MM.1S (cell line): ENCODE data around the gene FRY.

Source experiments
- DNase-seq: peaks from one replicate; pipeline ENCODE4 v3.0.0-alpha.2; 2015
- H2AFZ ChIP-seq: fragments of 300-600 bp; sonication (generic); 2 replicates; pipeline ENCODE4 v1.6.0; 2016; ENCODE audit warnings: antibody characterized with exemption, low read length
- H3F3A ChIP-seq: fragments of 300-600 bp; sonication (generic); 2 replicates; pipeline ENCODE4 v1.6.1; 2016; ENCODE audit warnings: mild to moderate bottlenecking, antibody characterized with exemption, low read length, moderate library complexity, mixed read lengths; ENCODE audit not compliant: insufficient read depth
- H3K27ac ChIP-seq: fragments of 300-600 bp; sonication (generic); 2 replicates; pipeline ENCODE4 v1.5.1; 2016; ENCODE audit warnings: mild to moderate bottlenecking, low read length
- H3K27me3 ChIP-seq: fragments of 300-600 bp; sonication (generic); replicated peaks from 2 replicates; pipeline ENCODE4 v1.6.0; 2016; ENCODE audit warnings: low read length; ENCODE audit not compliant: insufficient read depth
- H3K36me3 ChIP-seq: fragments of 300-600 bp; sonication (generic); replicated peaks from 2 replicates; pipeline ENCODE4 v1.6.1; 2016; ENCODE audit warnings: mild to moderate bottlenecking, low read length, mixed read lengths; ENCODE audit not compliant: insufficient read depth
- H3K4me1 ChIP-seq: fragments of 300-600 bp; sonication (generic); 2 replicates; pipeline ENCODE4 v1.6.1; 2016; ENCODE audit warnings: low read length, mixed read lengths
- H3K4me2 ChIP-seq: fragments of 300-600 bp; sonication (generic); 2 replicates; pipeline ENCODE4 v1.6.0; 2016; ENCODE audit warnings: low read depth, low read length
- H3K4me3 ChIP-seq: fragments of 300-600 bp; sonication (generic); 2 replicates; pipeline ENCODE4 v1.5.1; 2016; ENCODE audit warnings: low read length, mixed read lengths
- H3K79me2 ChIP-seq: fragments of 300-600 bp; sonication (generic); 2 replicates; pipeline ENCODE4 v1.6.1; 2016; ENCODE audit warnings: mixed run types, low read length, mixed read lengths
- H3K9ac ChIP-seq: fragments of 300-600 bp; sonication (generic); 2 replicates; pipeline ENCODE4 v1.6.1; 2016; ENCODE audit warnings: low read length, mixed read lengths
- H3K9me2 ChIP-seq: fragments of 300-600 bp; sonication (generic); replicated peaks from 2 replicates; pipeline ENCODE4 v1.6.1; 2016; ENCODE audit warnings: mild to moderate bottlenecking, low read length, mixed read lengths; ENCODE audit not compliant: insufficient read depth
- H3K9me3 ChIP-seq: fragments of 300-600 bp; sonication (generic); replicated peaks from 2 replicates; pipeline ENCODE4 v1.6.1; 2016; ENCODE audit warnings: mild to moderate bottlenecking, low read length, mixed read lengths; ENCODE audit not compliant: insufficient read depth
- H4K20me1 ChIP-seq: fragments of 300-600 bp; sonication (generic); 2 replicates; pipeline ENCODE4 v1.6.1; 2016; ENCODE audit warnings: mild to moderate bottlenecking, low read length, moderate library complexity, mixed read lengths; ENCODE audit not compliant: insufficient read depth
- EZH2 ChIP-seq: fragments of 300-600 bp; sonication (generic); optimal IDR thresholded peaks from 2 replicates; pipeline ENCODE3; 2017; ENCODE audit warnings: low read depth, mild to moderate bottlenecking, antibody characterized with exemption, low read length, mixed read lengths
- EZH2phosphoT487 ChIP-seq: fragments of 300-600 bp; sonication (generic); IDR thresholded peaks from 2 replicates; pipeline ENCODE4 v1.6.1; 2018; ENCODE audit warnings: antibody characterized with exemption, low read length
- TF ChIP-seq, protein P1 (sequence below): fragments of 300-600 bp; sonication (generic); IDR thresholded peaks from 2 replicates; pipeline ENCODE4 v1.5.1; 2016; ENCODE audit warnings: antibody characterized with exemption, low read length, mixed read lengths

Gene FRY

DNA sequence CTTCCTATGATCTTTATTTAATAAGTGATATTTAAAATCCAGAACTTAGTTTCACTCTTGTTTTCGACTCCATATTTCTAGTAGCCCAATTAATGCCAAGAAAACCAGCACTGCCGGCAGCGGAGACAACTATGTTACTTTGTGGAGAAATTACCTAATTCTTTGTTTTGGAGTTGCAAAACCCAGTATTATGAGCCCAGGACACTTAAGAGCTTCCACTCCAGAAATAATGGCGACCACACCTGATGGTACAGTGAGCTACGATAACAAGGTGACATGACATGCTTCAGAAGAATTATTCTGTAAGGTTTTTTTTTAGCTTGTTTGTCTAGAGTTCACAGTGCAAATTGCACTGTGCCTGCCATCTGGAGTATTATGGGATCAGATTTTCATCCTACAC, 147.2 kb downstream of the FRY start:
- Histone ChIP-seq H3K79me2 (no peaks in the 10 kb centered on the region), H3K9me3 (no peaks in the 10 kb centered on the region), H3K27ac (no peak overlapping the region), H2AFZ (no peak overlapping the region), H3K9me2 (no peaks in the 10 kb centered on the region), H4K20me1 (no peaks in the 10 kb centered on the region), H3K9ac (no peak overlapping the region), H3K4me3 (no peak overlapping the region), H3K4me2 (no peak overlapping the region), H3K36me3 (no peaks in the 10 kb centered on the region), H3K4me1 (no peaks in the 10 kb centered on the region), H3F3A (no peaks in the 10 kb centered on the region), H3K27me3 (no peaks in the 10 kb centered on the region)
- TF ChIP-seq EZH2phosphoT487 (no peak), EZH2 (no peak)
- TF ChIP-seq, protein P1, sequence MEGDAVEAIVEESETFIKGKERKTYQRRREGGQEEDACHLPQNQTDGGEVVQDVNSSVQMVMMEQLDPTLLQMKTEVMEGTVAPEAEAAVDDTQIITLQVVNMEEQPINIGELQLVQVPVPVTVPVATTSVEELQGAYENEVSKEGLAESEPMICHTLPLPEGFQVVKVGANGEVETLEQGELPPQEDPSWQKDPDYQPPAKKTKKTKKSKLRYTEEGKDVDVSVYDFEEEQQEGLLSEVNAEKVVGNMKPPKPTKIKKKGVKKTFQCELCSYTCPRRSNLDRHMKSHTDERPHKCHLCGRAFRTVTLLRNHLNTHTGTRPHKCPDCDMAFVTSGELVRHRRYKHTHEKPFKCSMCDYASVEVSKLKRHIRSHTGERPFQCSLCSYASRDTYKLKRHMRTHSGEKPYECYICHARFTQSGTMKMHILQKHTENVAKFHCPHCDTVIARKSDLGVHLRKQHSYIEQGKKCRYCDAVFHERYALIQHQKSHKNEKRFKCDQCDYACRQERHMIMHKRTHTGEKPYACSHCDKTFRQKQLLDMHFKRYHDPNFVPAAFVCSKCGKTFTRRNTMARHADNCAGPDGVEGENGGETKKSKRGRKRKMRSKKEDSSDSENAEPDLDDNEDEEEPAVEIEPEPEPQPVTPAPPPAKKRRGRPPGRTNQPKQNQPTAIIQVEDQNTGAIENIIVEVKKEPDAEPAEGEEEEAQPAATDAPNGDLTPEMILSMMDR: no peak
- DNase-seq: no peak

DNA sequence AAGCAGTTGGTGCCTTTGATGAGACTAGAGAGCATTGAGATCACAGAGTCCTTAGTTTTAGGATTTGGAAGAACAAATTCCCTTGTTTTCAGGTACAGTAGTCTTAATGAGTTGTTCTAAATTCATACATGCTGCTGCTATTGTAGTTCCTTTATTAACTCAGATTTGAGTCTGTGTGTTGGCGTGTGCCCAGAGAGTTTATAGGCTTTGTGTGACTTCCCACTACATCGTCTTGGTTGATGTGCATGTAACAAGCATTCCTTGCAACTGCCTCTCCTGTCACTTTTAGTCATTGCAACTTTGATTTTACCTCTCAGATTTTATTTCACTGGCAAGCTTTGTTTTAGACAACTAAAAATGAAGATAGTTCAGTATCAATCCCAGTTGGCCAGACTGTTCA, 148.1 kb downstream of the FRY start:
- no peaks in the 10 kb centered on the region for H3K9me2 ChIP-seq
- H3K4me2 ChIP-seq: no peak overlapping the region
- no peaks in the 10 kb centered on the region for H4K20me1 ChIP-seq
- H2AFZ ChIP-seq: no peak overlapping the region
- no peaks in the 10 kb centered on the region for H3K9me3 ChIP-seq
- no peaks in the 10 kb centered on the region for H3K79me2 ChIP-seq
- no peak overlapping the region for H3K4me3 ChIP-seq
- H3K27me3 ChIP-seq: no peaks in the 10 kb centered on the region
- H3F3A ChIP-seq: no peaks in the 10 kb centered on the region
- H3K27ac ChIP-seq: no peak overlapping the region
- no peak overlapping the region for H3K9ac ChIP-seq
- DNase-seq: no peak
- TF ChIP-seq EZH2 (no peak), EZH2phosphoT487 (no peak)
- TF ChIP-seq, protein P1: no peak
- no peaks in the 10 kb centered on the region for H3K36me3 ChIP-seq
- H3K4me1 ChIP-seq: no peaks in the 10 kb centered on the region

DNA sequence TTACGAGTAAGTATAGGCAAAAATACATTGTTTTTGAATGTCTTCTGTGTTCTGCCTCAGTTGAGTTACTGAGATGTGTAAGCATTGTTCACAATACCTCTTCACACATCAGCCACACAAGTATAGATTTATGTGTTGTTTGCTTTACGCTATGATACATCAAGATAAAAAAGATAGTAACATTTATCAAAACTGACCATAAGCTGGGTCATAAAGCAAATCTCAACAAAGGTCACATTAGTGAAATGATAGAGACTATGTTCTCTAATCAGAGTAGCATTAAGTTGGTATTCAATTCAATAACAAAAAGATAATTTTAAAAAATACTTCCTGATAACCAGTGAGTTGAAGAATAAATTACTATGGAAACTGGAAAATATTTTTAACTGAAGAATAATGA, 156.1 kb downstream of the FRY start:
- no peak overlapping the region for H2AFZ ChIP-seq
- H3F3A ChIP-seq: no peaks in the 10 kb centered on the region
- H3K27me3 ChIP-seq: no peaks in the 10 kb centered on the region

More for the DNA sequence above, 156.1 kb downstream of the FRY start:
- H3K27ac ChIP-seq: no peak overlapping the region
- TF ChIP-seq, protein P1: no peak
- TF ChIP-seq EZH2 (no peak), EZH2phosphoT487 (no peak)
- H3K36me3 ChIP-seq: no peaks in the 10 kb centered on the region
- no peak overlapping the region for H3K4me3 ChIP-seq
- no peak overlapping the region for H3K4me2 ChIP-seq
- H3K9me2 ChIP-seq: no peaks in the 10 kb centered on the region
- no peak overlapping the region for H3K9ac ChIP-seq
- H3K9me3 ChIP-seq: no peaks in the 10 kb centered on the region
- no peaks in the 10 kb centered on the region for H3K4me1 ChIP-seq
- H3K79me2 ChIP-seq: no peaks in the 10 kb centered on the region
- no peaks in the 10 kb centered on the region for H4K20me1 ChIP-seq
- DNase-seq: no peak
